Neural cell (in vitro differentiated cells): ENCODE results near the gene TSPEAR.

Experiments
- EP300 ChIP-seq: fragments of 450-650 bp; conservative IDR thresholded peaks from 2 replicates; pipeline ENCODE4 v1.6.1; 2014; ENCODE audit warnings: antibody characterized with exemption, mild to moderate bottlenecking, moderate library complexity; ENCODE audit not compliant: poor library complexity, severe bottlenecking
- EZH2 ChIP-seq: fragments of 200-600, 300-800 bp; shearing (Covaris generic), sonication (generic); IDR thresholded peaks from 2 replicates; pipeline ENCODE4 v1.6.1; 2014; ENCODE audit warnings: antibody characterized with exemption, low read length, borderline replicate concordance, mild to moderate bottlenecking; ENCODE audit not compliant: insufficient read depth, poor library complexity, severe bottlenecking
- MXI1 ChIP-seq: fragments of 450-650 bp; conservative IDR thresholded peaks from 2 replicates; pipeline ENCODE4 v1.6.1; 2014; ENCODE audit warnings: antibody characterized with exemption, mild to moderate bottlenecking; ENCODE audit not compliant: poor library complexity, severe bottlenecking
- POLR2AphosphoS5 ChIP-seq: IDR thresholded peaks from 2 replicates; pipeline ENCODE4 v1.6.1; 2012
- RAD21 ChIP-seq: fragments of 450-650 bp; conservative IDR thresholded peaks from 2 replicates; pipeline ENCODE4 v1.6.1; 2014; ENCODE audit warnings: antibody characterized with exemption, mild to moderate bottlenecking, moderate library complexity
- SMC3 ChIP-seq: fragments of 450-650 bp; conservative IDR thresholded peaks from 2 replicates; pipeline ENCODE4 v1.6.1; 2014; ENCODE audit warnings: antibody characterized with exemption, mild to moderate bottlenecking, moderate library complexity; ENCODE audit not compliant: poor library complexity
- TAF1 ChIP-seq: IDR thresholded peaks from 2 replicates; pipeline ENCODE4 v1.6.1; 2012; ENCODE audit warnings: low read depth
- TF ChIP-seq, protein P1 (sequence below): fragments of 450-650 bp; IDR thresholded peaks from 2 replicates; pipeline ENCODE4 v1.5.1; 2014; ENCODE audit warnings: antibody characterized with exemption, mild to moderate bottlenecking, moderate library complexity; ENCODE audit not compliant: poor library complexity, severe bottlenecking
- TF ChIP-seq, protein P2 (sequence below): IDR thresholded peaks from 2 replicates; pipeline ENCODE4 v1.6.1; 2012; ENCODE audit warnings: borderline replicate concordance

DNA sequence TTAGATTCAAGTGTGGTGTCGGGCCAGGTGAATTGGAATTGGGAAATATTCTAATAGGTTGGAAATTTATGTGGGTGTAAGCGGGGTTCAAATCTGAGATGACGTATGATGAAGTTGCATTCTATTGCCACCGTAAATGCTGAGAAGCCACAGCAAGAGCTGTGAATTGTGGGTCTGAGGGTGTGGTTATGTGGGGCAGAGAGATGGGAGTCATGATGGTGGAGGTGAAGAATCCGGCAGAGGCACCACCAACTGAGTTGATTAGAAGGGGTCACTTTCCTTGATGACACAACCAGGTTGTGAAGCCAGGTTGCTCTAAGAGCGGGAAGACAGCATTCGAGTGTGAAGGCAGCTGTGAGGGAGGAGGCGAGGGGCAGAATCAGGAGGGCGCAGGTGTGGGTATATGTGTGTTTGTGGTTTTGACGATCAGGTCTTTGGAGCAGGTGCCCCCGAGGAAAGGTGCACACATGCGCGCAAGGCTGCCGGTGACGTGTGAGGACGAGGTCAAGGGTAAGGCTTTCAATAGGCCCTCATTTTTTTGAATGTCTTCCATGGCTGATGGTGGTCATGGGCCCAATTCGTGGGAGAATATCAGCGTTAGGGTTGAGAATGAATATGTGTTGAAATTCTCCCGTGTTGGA lies 237.3 kb downstream of the TSPEAR start:
- TF ChIP-seq, protein P1, sequence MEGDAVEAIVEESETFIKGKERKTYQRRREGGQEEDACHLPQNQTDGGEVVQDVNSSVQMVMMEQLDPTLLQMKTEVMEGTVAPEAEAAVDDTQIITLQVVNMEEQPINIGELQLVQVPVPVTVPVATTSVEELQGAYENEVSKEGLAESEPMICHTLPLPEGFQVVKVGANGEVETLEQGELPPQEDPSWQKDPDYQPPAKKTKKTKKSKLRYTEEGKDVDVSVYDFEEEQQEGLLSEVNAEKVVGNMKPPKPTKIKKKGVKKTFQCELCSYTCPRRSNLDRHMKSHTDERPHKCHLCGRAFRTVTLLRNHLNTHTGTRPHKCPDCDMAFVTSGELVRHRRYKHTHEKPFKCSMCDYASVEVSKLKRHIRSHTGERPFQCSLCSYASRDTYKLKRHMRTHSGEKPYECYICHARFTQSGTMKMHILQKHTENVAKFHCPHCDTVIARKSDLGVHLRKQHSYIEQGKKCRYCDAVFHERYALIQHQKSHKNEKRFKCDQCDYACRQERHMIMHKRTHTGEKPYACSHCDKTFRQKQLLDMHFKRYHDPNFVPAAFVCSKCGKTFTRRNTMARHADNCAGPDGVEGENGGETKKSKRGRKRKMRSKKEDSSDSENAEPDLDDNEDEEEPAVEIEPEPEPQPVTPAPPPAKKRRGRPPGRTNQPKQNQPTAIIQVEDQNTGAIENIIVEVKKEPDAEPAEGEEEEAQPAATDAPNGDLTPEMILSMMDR, result no peak
- TF ChIP-seq POLR2AphosphoS5 (no peak), EZH2 (no peak), RAD21 (no peak), TAF1 (no peak), EP300 (no peak), MXI1 (no peak), SMC3 (no peak)
- TF ChIP-seq, protein P2, sequence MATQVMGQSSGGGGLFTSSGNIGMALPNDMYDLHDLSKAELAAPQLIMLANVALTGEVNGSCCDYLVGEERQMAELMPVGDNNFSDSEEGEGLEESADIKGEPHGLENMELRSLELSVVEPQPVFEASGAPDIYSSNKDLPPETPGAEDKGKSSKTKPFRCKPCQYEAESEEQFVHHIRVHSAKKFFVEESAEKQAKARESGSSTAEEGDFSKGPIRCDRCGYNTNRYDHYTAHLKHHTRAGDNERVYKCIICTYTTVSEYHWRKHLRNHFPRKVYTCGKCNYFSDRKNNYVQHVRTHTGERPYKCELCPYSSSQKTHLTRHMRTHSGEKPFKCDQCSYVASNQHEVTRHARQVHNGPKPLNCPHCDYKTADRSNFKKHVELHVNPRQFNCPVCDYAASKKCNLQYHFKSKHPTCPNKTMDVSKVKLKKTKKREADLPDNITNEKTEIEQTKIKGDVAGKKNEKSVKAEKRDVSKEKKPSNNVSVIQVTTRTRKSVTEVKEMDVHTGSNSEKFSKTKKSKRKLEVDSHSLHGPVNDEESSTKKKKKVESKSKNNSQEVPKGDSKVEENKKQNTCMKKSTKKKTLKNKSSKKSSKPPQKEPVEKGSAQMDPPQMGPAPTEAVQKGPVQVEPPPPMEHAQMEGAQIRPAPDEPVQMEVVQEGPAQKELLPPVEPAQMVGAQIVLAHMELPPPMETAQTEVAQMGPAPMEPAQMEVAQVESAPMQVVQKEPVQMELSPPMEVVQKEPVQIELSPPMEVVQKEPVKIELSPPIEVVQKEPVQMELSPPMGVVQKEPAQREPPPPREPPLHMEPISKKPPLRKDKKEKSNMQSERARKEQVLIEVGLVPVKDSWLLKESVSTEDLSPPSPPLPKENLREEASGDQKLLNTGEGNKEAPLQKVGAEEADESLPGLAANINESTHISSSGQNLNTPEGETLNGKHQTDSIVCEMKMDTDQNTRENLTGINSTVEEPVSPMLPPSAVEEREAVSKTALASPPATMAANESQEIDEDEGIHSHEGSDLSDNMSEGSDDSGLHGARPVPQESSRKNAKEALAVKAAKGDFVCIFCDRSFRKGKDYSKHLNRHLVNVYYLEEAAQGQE, result no peak
